OCI-LY1 (cell line): Measurements from ENCODE around the gene SLC16A6.

Source experiments
- H2AFZ ChIP-seq: fragments of 200-600 bp; sonication (generic), shearing (Covaris generic); 2 replicates; pipeline ENCODE4 v1.6.0; 2014; ENCODE audit warnings: antibody characterized with exemption, mild to moderate bottlenecking, low read length
- H3F3A ChIP-seq: fragments of 200-600 bp; sonication (generic), shearing (Covaris generic); 2 replicates; pipeline ENCODE4 v1.6.0; 2014; ENCODE audit warnings: mild to moderate bottlenecking, antibody characterized with exemption, low read length, moderate library complexity; ENCODE audit not compliant: insufficient read depth
- H3K27ac ChIP-seq: fragments of 200-600 bp; sonication (generic); 2 replicates; pipeline ENCODE4 v1.5.1; 2014; ENCODE audit warnings: low read length, mixed run types, mild to moderate bottlenecking, low read depth; ENCODE audit not compliant: poor library complexity, severe bottlenecking
- H3K27me3 ChIP-seq: fragments of 200-600 bp; sonication (generic); 2 replicates; pipeline ENCODE4 v1.6.0; 2014; ENCODE audit warnings: antibody characterized with exemption, mild to moderate bottlenecking, low read length, moderate library complexity; ENCODE audit not compliant: insufficient read depth
- H3K36me3 ChIP-seq: fragments of 200-600 bp; sonication (generic); 2 replicates; pipeline ENCODE4 v1.6.1; 2014; ENCODE audit warnings: mild to moderate bottlenecking, antibody characterized with exemption, low read length, moderate library complexity, mixed read lengths; ENCODE audit not compliant: insufficient read depth
- H3K4me1 ChIP-seq: fragments of 200-600 bp; sonication (generic); 2 replicates; pipeline ENCODE4 v1.5.1; 2014; ENCODE audit warnings: mild to moderate bottlenecking, low read length, moderate library complexity; ENCODE audit not compliant: insufficient read depth, severe bottlenecking
- H3K4me2 ChIP-seq: fragments of 200-600 bp; sonication (generic), shearing (Covaris generic); 2 replicates; pipeline ENCODE4 v1.6.1; 2014; ENCODE audit warnings: low read length
- H3K4me3 ChIP-seq: fragments of 200-600 bp; sonication (generic); 2 replicates; pipeline ENCODE4 v1.5.1; 2014; ENCODE audit warnings: low read length, low read depth, mild to moderate bottlenecking, mixed read lengths; ENCODE audit not compliant: poor library complexity, severe bottlenecking
- H3K79me2 ChIP-seq: fragments of 200-600 bp; shearing (Covaris generic); 2 replicates; pipeline ENCODE4 v1.6.1; 2016; ENCODE audit warnings: mixed run types, low read length, mixed read lengths; ENCODE audit not compliant: insufficient read depth
- H3K9ac ChIP-seq: fragments of 200-600 bp; sonication (generic), shearing (Covaris generic); 2 replicates; pipeline ENCODE4 v1.6.1; 2014; ENCODE audit warnings: mild to moderate bottlenecking, low read length, mixed read lengths
- H3K9me2 ChIP-seq: fragments of 200-600 bp; sonication (generic), shearing (Covaris generic); 2 replicates; pipeline ENCODE4 v1.6.1; 2014; ENCODE audit warnings: low read depth, mild to moderate bottlenecking, low read length, mixed read lengths
- H3K9me3 ChIP-seq: fragments of 200-600 bp; shearing (Covaris generic); 2 replicates; pipeline ENCODE4 v1.6.1; 2014; ENCODE audit warnings: low read length, mixed read lengths
- H4K20me1 ChIP-seq: fragments of 200-600 bp; sonication (generic), shearing (Covaris generic); 2 replicates; pipeline ENCODE4 v1.6.0; 2016; ENCODE audit warnings: mild to moderate bottlenecking, low read length; ENCODE audit not compliant: insufficient read depth
- CTCF ChIP-seq: fragments of 200-600 bp; sonication (generic), shearing (Covaris generic); IDR thresholded peaks from 2 replicates; pipeline ENCODE4 v1.5.1; 2017; ENCODE audit warnings: mild to moderate bottlenecking, antibody characterized with exemption, low read length, moderate library complexity, mixed read lengths
- EZH2 ChIP-seq: fragments of 200-600 bp; sonication (generic), shearing (Covaris generic); IDR thresholded peaks from 2 replicates; pipeline ENCODE4 v1.8.0; 2017; ENCODE audit warnings: borderline replicate concordance, mixed run types, mild to moderate bottlenecking, antibody characterized with exemption, low read length, moderate library complexity, mixed read lengths

SLC16A6 gene

DNA sequence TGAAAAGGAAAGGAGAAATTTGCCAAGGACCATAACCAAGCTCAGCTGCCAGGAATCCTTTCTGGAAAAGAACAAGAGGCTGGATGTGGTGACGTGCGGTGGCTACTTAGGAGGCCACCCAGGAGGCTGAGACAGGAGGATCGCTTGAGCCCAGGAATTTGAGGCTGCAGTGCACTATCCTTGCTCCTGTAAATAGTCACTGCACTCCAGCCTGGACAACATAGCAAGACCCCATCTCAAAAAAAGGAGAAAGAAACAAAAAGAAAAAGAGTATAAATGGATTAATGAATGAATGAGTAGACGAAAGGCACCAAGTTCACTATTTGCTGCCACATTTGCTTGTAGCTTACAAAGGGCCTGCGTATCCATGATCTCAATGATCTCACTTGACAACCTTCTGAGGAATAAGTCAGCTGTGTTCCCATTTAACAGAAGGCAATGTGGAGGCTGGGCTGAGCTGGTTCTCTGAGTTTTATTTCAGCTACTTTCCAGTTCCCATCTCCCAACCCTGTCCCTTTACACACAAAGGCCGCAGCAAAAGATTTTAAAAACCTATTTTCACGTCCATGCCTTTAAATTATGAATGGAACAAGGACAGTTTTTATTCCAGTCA lies 30.1 kb upstream of the SLC16A6 start:
- Histone ChIP-seq H3K4me3 (no peak overlapping the region), H3K9me3 (no peaks in the 10 kb centered on the region), H3K4me2 (no peak overlapping the region), H2AFZ (no peak overlapping the region), H3K36me3 (no peaks in the 10 kb centered on the region), H3K27me3 (no peaks in the 10 kb centered on the region), H4K20me1 (no peaks in the 10 kb centered on the region), H3K9me2 (no peaks in the 10 kb centered on the region), H3K79me2 (no peaks in the 10 kb centered on the region), H3K4me1 (peaks cover 17% of the 10 kb centered on the region), H3K27ac (no peak overlapping the region), H3K9ac (no peak overlapping the region), H3F3A (no peaks in the 10 kb centered on the region)
- no peak for TF ChIP-seq EZH2
- TF ChIP-seq CTCF, result no peak

DNA sequence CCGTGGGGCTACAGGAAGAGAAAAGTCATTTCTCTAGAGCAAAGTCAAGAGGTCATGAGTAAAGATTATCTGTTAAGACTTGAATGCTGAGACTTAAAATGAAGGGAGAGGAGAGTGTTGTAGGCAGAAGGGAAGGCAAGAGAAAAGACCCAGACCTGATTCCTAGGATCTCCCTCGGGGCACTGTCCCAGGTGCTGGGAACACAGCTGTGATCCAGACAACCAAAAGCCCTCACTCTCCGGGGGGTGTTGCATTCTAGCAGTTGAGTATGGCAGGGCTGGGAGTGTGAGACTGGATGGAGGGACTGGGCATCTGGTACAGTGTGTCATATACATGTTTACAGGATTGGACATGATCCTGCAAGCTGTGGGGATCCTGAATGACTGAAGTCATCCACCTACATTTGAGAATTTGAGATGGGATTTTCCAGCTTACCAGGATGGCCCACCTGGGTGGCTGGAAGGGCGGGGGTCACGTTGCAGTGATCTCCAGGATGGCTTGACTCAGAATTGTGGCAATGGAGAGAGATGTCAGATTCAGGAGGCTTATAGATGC lies 29.5 kb upstream of the SLC16A6 start:
- H3K27me3 ChIP-seq, result no peaks in the 10 kb centered on the region
- no peak overlapping the region for H3K4me2 ChIP-seq
- no peaks in the 10 kb centered on the region for H3K9me3 ChIP-seq
- no peaks in the 10 kb centered on the region for H3K79me2 ChIP-seq
- no peak overlapping the region for H3K9ac ChIP-seq
- peaks cover 17% of the 10 kb centered on the region for H3K4me1 ChIP-seq
- H4K20me1 ChIP-seq, result no peaks in the 10 kb centered on the region
- H3K9me2 ChIP-seq, result no peaks in the 10 kb centered on the region
- TF ChIP-seq EZH2 (no peak), CTCF (no peak)
- no peak overlapping the region for H3K27ac ChIP-seq
- no peak overlapping the region for H3K4me3 ChIP-seq
- no peaks in the 10 kb centered on the region for H3F3A ChIP-seq
- H3K36me3 ChIP-seq, result no peaks in the 10 kb centered on the region
- no peak overlapping the region for H2AFZ ChIP-seq

DNA sequence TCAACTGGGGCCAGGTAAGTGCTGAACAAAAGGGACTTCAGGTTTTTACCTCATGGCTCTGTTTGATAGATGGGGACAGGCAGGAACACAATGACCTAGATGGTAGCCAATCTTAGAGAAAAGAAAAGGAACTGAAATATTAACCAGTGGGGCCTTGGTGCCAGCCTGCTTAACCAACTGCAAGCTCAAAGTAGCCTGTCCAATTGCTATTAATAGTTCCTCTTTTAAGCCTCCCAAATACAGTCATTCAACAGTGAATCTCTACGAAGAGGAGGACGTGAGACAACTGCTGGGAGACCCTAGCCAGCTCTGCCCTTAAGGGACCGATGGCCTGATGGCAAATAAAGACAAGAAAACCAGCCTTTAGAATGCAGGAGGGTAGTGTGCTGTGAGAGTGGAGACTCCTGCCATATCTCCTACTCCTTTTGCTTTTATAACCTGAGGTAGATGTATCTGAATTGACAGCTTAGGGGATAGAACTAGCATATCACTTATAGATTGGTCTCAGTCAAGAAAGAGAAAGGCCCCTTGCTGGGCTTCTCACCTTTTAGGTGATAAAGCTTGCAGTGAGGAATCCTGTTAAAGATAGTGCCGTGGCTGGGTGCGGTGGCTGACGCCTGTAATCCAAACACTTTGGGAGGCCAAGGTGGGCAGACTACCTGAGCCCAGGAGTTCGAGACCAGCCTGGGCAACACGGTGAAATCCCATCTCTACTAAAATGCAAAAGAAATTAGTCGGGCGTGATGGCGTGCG lies 28.7 kb upstream of the SLC16A6 start:
- TF ChIP-seq CTCF (no peak), EZH2 (no peak)
- Histone ChIP-seq H3K36me3 (no peaks in the 10 kb centered on the region), H3K9me2 (no peaks in the 10 kb centered on the region), H3K4me2 (no peak overlapping the region), H3K9ac (no peak overlapping the region), H3K27me3 (no peaks in the 10 kb centered on the region), H3K9me3 (no peaks in the 10 kb centered on the region), H3F3A (no peaks in the 10 kb centered on the region), H3K79me2 (no peaks in the 10 kb centered on the region), H3K4me3 (no peak overlapping the region), H2AFZ (no peak overlapping the region), H3K27ac (no peak overlapping the region), H3K4me1 (peaks cover 17% of the 10 kb centered on the region), H4K20me1 (no peaks in the 10 kb centered on the region)
